ENCODE measurements around the gene WDFY3. TPM values are rescaled to one million over a fixed set of nuclear protein-coding genes. Genes with fewer than 3 reads are reported as not detected.

The WDFY3 gene
- total and polyA plus RNA-seq, 8 donors, result 3.2 to 163 (median 28.4) TPM

DNA sequence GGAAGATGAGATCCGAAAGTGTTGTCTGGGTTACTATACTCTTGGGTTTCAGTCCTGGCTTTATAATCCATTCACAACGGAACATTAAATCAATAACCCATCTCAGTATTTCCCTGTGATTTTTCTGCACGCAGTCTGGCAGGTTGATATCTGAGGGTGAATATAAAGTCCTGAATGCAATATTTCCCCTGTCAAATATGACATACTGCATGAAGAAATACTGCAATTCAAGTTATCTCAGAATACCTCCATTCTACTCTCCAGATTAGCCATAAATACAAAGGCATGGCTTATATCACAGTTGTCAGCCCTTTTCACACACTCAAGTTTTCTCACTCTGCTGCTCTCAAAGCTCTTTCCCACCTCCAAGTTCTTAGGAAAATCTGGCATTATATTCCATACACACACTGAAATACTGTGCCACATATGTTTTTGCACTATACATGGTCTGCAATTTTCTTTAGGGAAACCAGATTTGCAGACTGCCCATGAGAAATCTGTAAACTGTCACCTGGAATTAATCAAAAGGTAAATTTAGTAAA is 64.7 kb downstream of the WDFY3 start:
- no peak for DNase-seq
- no peak overlapping the region for H3K27ac ChIP-seq
- no peak overlapping the region for H3K4me3 ChIP-seq
- intact Hi-C loops (cut with DNase I; ENCODE audit: low total_unique reads), result no loop called here
- H3K9me3 ChIP-seq, result no peaks in the 10 kb centered on the region
- TF ChIP-seq POLR2AphosphoS5 (IDR thresholded peaks at IDR 0.05) (no peak), EP300 (IDR thresholded peaks at IDR 0.05) (no peak), POLR2A (IDR thresholded peaks at IDR 0.05) (no peak)
- TF ChIP-seq, protein P1, sequence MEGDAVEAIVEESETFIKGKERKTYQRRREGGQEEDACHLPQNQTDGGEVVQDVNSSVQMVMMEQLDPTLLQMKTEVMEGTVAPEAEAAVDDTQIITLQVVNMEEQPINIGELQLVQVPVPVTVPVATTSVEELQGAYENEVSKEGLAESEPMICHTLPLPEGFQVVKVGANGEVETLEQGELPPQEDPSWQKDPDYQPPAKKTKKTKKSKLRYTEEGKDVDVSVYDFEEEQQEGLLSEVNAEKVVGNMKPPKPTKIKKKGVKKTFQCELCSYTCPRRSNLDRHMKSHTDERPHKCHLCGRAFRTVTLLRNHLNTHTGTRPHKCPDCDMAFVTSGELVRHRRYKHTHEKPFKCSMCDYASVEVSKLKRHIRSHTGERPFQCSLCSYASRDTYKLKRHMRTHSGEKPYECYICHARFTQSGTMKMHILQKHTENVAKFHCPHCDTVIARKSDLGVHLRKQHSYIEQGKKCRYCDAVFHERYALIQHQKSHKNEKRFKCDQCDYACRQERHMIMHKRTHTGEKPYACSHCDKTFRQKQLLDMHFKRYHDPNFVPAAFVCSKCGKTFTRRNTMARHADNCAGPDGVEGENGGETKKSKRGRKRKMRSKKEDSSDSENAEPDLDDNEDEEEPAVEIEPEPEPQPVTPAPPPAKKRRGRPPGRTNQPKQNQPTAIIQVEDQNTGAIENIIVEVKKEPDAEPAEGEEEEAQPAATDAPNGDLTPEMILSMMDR (IDR thresholded peaks at IDR 0.05), result no peak
- H3K36me3 ChIP-seq, result peaks cover 0 to 5% (median 0%) of the 10 kb centered on the region in 4 donors
- no peaks in the 10 kb centered on the region for H3K27me3 ChIP-seq
- 90 to 97% (median 94%) methylated on average over 3 of the region's 3 CpGs for WGBS, 5 donors
- peaks cover 0 to 5% (median 0%) of the 10 kb centered on the region in 4 donors for H3K4me1 ChIP-seq

DNA sequence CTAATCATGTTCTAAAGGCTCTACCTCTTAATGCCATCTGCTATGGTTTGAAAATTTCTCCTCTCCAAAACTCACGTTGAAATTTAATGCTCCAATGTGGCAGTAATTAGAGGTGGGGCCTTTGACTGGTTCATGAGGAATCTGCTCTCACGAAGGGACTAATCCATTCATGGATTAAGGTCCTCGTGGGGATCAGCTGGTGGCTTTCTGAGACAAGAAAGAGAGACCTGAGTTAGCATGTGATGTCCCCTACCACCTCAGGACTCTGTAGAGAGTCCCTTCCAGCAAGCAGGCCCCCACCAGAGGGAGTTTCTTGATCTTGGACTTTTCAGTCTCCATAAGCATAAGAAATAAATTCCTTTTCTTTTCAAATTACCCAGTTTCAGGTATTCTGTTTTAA is 65.3 kb downstream of the WDFY3 start:
- H3K36me3 ChIP-seq, result peaks cover 0 to 5% (median 0%) of the 10 kb centered on the region in 4 donors
- WGBS, 5 donors, result 72 to 79% (median 74%) methylated on average over 3 of the region's 3 CpGs
- no peak for DNase-seq
- H3K27ac ChIP-seq, result no peak overlapping the region
- H3K4me1 ChIP-seq, result peaks cover 0 to 5% (median 0%) of the 10 kb centered on the region in 4 donors
- H3K27me3 ChIP-seq, result no peaks in the 10 kb centered on the region
- no peaks in the 10 kb centered on the region for H3K9me3 ChIP-seq
- TF ChIP-seq POLR2AphosphoS5 (IDR thresholded peaks at IDR 0.05) (no peak), POLR2A (IDR thresholded peaks at IDR 0.05) (no peak), EP300 (IDR thresholded peaks at IDR 0.05) (no peak)
- TF ChIP-seq, protein P1 (IDR thresholded peaks at IDR 0.05), result no peak
- H3K4me3 ChIP-seq, result no peak overlapping the region
- intact Hi-C loops (cut with DNase I; ENCODE audit: low total_unique reads), result no loop called here

DNA sequence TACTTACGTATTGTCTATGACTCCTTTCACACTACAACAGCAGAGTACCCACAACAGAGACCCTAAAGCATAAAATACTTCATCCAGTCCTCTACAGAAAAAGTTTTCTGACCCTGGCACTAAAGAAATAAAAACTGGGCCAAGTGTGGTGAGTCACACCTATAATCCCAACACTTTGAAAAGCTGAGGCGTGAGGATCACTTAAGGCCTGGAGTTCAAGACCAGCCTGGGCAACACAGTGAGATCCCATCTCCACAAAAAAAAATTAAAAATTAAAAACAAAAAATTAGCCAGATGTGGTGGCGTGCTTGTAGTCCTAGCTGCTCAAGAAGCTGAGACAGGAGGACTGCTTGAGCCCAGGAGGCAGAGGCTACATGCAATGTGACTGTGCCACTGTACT is 66.9 kb downstream of the WDFY3 start:
- TF ChIP-seq POLR2A (IDR thresholded peaks at IDR 0.05) (no peak), EP300 (IDR thresholded peaks at IDR 0.05) (no peak), POLR2AphosphoS5 (IDR thresholded peaks at IDR 0.05) (no peak)
- TF ChIP-seq, protein P1 (IDR thresholded peaks at IDR 0.05), result no peak
- peaks cover 0 to 13% (median 4%) of the 10 kb centered on the region in 4 donors for H3K36me3 ChIP-seq
- H3K27ac ChIP-seq, result no peak overlapping the region
- H3K4me3 ChIP-seq, result no peak overlapping the region
- no peaks in the 10 kb centered on the region for H3K27me3 ChIP-seq
- no peaks in the 10 kb centered on the region for H3K9me3 ChIP-seq
- intact Hi-C loops (cut with DNase I; ENCODE audit: low total_unique reads), result no loop called here
- peaks cover 0 to 5% (median 0%) of the 10 kb centered on the region in 4 donors for H3K4me1 ChIP-seq
- WGBS, 5 donors, result 85 to 97% (median 86%) methylated on average over 3 of the region's 3 CpGs
- DNase-seq, result no peak

DNA sequence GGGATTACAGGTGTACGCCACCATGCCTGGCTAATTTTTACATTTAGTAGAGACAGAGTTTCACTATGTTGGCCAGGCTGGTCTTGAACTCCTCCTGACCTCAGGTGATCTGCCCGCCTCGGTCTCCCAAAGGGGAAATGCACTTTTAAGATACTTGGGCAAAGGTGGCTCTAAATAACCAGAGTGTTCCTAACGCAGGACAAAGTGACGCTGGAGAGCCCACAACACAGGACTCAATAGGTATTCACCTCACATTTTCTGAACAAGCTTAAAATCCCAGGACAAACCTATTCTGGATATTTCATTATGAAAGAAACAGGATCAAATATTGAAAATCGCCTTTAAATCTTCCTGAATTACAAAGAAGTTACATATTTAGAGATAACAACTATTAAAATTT is 69.0 kb downstream of the WDFY3 start:
- Histone ChIP-seq H3K4me3 (no peak overlapping the region), H3K4me1 (peaks cover 0 to 11% (median 0%) of the 10 kb centered on the region in 4 donors), H3K27me3 (no peaks in the 10 kb centered on the region), H3K36me3 (peaks cover 0 to 18% (median 12%) of the 10 kb centered on the region in 4 donors), H3K27ac (no peak overlapping the region), H3K9me3 (no peaks in the 10 kb centered on the region)
- TF ChIP-seq, protein P1 (IDR thresholded peaks at IDR 0.05), result no peak
- TF ChIP-seq EP300 (IDR thresholded peaks at IDR 0.05), result no peak
- TF ChIP-seq POLR2A (IDR thresholded peaks at IDR 0.05), result no peak
- TF ChIP-seq POLR2AphosphoS5 (IDR thresholded peaks at IDR 0.05), result no peak
- WGBS, 5 donors, result 89 to 90% (median 90%) methylated on average over 6 of the region's 6 CpGs
- DNase-seq, result no peak
- intact Hi-C loops (cut with DNase I; ENCODE audit: low total_unique reads), result no loop called here

Measured in stomach (tissue), 9 donors.